ENCODE measurements around the gene FPGT. TPM values are rescaled to one million over a fixed set of nuclear protein-coding genes. Genes with fewer than 3 reads are reported as not detected.

The FPGT gene
- total and polyA plus RNA-seq, 9 of the 15 experiments (the other 6 are each of a cell fraction or from before 2014, with no cell fraction given) = 11.6 to 24.3 (median 22.5) TPM

GRCh38 chr1:74223453-74223852 is 25.4 kb downstream of the FPGT start (continued):
- TF ChIP-seq JUND (IDR thresholded peaks at IDR 0.05; ENCODE audit: borderline replicate concordance, low read depth, low read length) (no peak), JUND (tag; IDR thresholded peaks at IDR 0.05; ENCODE audit: borderline replicate concordance, low read depth, low read length) (no peak), ZNF41 (CRISPR knock-in tag; conservative IDR thresholded peaks at IDR 0.05) (no peak), FOXP4 (CRISPR knock-in tag; IDR thresholded peaks at IDR 0.05; ENCODE audit: borderline replicate concordance) (no peak)

GRCh38 chr1:74235153-74235552 is 37.1 kb downstream of the FPGT start, which contains the start of gene TNNI3K:
Gene TNNI3K (plus strand): TSS chr1:74235387. CDS start chr1:74235452, 65 bp downstream.
- intact Hi-C loops (cut with micrococcal nuclease) = no loop called here
- POLR2A ChIA-PET = no interaction called here
- TF ChIP-seq ZNF3 (CRISPR knock-in tag; IDR thresholded peaks at IDR 0.05) = no peak
- no peak for TF ChIP-seq ZNF431 (CRISPR knock-in tag; IDR thresholded peaks at IDR 0.05)
- TF ChIP-seq CXXC5 (CRISPR knock-in tag; IDR thresholded peaks at IDR 0.05) = no peak
- TF ChIP-seq SRSF3 (IDR thresholded peaks at IDR 0.05; ENCODE audit: insufficient read depth, low read length) = no peak
- TF ChIP-seq, protein P1, sequence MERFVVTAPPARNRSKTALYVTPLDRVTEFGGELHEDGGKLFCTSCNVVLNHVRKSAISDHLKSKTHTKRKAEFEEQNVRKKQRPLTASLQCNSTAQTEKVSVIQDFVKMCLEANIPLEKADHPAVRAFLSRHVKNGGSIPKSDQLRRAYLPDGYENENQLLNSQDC (CRISPR knock-in tag; IDR thresholded peaks at IDR 0.05) = no peak
- TF ChIP-seq, protein P2, sequence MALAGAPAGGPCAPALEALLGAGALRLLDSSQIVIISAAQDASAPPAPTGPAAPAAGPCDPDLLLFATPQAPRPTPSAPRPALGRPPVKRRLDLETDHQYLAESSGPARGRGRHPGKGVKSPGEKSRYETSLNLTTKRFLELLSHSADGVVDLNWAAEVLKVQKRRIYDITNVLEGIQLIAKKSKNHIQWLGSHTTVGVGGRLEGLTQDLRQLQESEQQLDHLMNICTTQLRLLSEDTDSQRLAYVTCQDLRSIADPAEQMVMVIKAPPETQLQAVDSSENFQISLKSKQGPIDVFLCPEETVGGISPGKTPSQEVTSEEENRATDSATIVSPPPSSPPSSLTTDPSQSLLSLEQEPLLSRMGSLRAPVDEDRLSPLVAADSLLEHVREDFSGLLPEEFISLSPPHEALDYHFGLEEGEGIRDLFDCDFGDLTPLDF (CRISPR knock-in tag; IDR thresholded peaks at IDR 0.05) = no peak
- no peak for TF ChIP-seq MITF (IDR thresholded peaks at IDR 0.05)

More at GRCh38 chr1:74235153-74235552, 37.1 kb downstream of the FPGT start, which contains the start of gene TNNI3K:
- H3K27me3 ChIP-seq (ENCODE audit: control insufficient read depth in 2 of 2, insufficient read depth in 2 of 2, low read length in 2 of 2) = no peaks in the 10 kb centered on the region
- H3K9me1 ChIP-seq (ENCODE audit: control insufficient read depth, insufficient read depth, low read length) = no peaks in the 10 kb centered on the region
- no peak within 1 kb of the TSS for H3K27ac ChIP-seq (ENCODE audit: extremely low read depth, low read depth, low read length)
- ATAC-seq (no peak), FAIRE-seq (no peak), DNase-seq (ENCODE audit: extremely low read depth in 1 of 4, low spot score in 3 of 4) (no peak)
- H3K79me2 ChIP-seq (ENCODE audit: control insufficient read depth, insufficient read depth, low read length) = no peaks in the 10 kb centered on the region
- CTCF ChIA-PET (ENCODE audit: low intra/inter-chr PET ratio) = no interaction called here
- no peak within 1 kb of the TSS for H2AFZ ChIP-seq (ENCODE audit: low read depth, low read length)
- H3K36me3 ChIP-seq (ENCODE audit: control insufficient read depth, insufficient read depth, low read length) = no peaks in the 10 kb centered on the region
- H3K9ac ChIP-seq (ENCODE audit: insufficient read depth in 1 of 2, low read depth in 2 of 2, low read length in 2 of 2) = no peak within 1 kb of the TSS
- no peaks in the 10 kb centered on the region for H3K4me1 ChIP-seq (replicated peaks in 1 of 2; ENCODE audit: control insufficient read depth in 2 of 2, insufficient read depth in 2 of 2, low read length in 2 of 2)
- H3K4me3 ChIP-seq = no peak within 1 kb of the TSS
- no peaks in the 10 kb centered on the region for H3K9me3 ChIP-seq (replicated peaks; ENCODE audit: control insufficient read depth, insufficient read depth, low read depth, low read length)
- BruUV-seq (replicated peaks) = no TSS peak
- no peaks in the 10 kb centered on the region for H4K20me1 ChIP-seq (replicated peaks; ENCODE audit: control insufficient read depth, insufficient read depth, low read length)
- no peak within 1 kb of the TSS for H3K4me2 ChIP-seq (ENCODE audit: insufficient read depth, low read length)
- 5% methylated on average over 2 of the region's 2 CpGs for WGBS (ENCODE audit: insufficient coverage, low coverage, missing lambda C conversion rate)
- in situ Hi-C loops (cut with MboI) = no loop called here

Measured in K562 (cell line).